HepG2 (cell line): ENCODE measurements around the gene POFUT1. TPM values are rescaled to one million over a fixed set of nuclear protein-coding genes. Genes with fewer than 3 reads are reported as not detected.

Experiments
- ATAC-seq: fragments of 200-7000 bp; cut with Tn5 transposase; 3 replicates; pipeline ENCODE4 v1.9.1; 2020; ENCODE audit warnings: mild to moderate bottlenecking, moderate library complexity
- BruUV-seq: library from RNA; stranded (reverse); fragments of 400-500 nt; replicated peaks from 2 replicates; lab custom pipeline; 2021; lab: Mats Ljungman, UMichigan
- CTCF ChIA-PET: fragments of 300-600 bp; formaldehyde crosslinking; extraction: SDS; loops from one replicate; lab custom pipeline; 2021; ENCODE audit warnings: low total read pairs, inconsistent platforms, low intra/inter-chr PET ratio; lab: Yijun Ruan, JAX
- POLR2A ChIA-PET: fragments of 350-600 bp; sonication (Branson Sonifier 250); formaldehyde crosslinking; loops from one replicate; lab custom pipeline; 2020; ENCODE audit warnings: antibody characterized with exemption, inconsistent platforms; lab: Yijun Ruan, JAX
- DNase-seq: peaks from one replicate; pipeline ENCODE4 v3.0.0-alpha.2; 2015; ENCODE audit warnings: low spot score
- FAIRE-seq: peaks from 3 replicates; lab custom pipeline; 2011; peaks lifted over from hg19 to GRCh38; lab: Jason Lieb, UNC
- H2AFZ ChIP-seq: one replicate; pipeline ENCODE4 v1.6.1; 2011; ENCODE audit warnings: low read length, inconsistent platforms
- H3K27ac ChIP-seq: fragments of 300-600 bp; 3 replicates; pipeline ENCODE4 v1.8.0; 2011; ENCODE audit warnings: mixed run types, mild to moderate bottlenecking, mixed read lengths, low read length, inconsistent platforms; ENCODE audit not compliant: insufficient read depth; ENCODE audit errors: extremely low read length
- H3K27me3 ChIP-seq, 2 experiments: fragments of 200-600 bp in 1 of 2; 2 replicates in 1 of 2; 3 replicates in 1 of 2; pipeline versions ENCODE4 v1.6.0 to v1.8.0; 2011; ENCODE audit warnings: low read length in 2 of 2, mild to moderate bottlenecking in 2 of 2, moderate library complexity in 2 of 2, inconsistent platforms in 1 of 2; ENCODE audit not compliant: insufficient read depth in 2 of 2, control insufficient read depth in 1 of 2
- H3K36me3 ChIP-seq, 2 experiments: fragments of 200-600 bp in 1 of 2; replicated peaks in 1 of 2; 2 replicates in 1 of 2; 3 replicates in 1 of 2; pipeline versions ENCODE4 v1.5.1 to v1.8.0; 2011; ENCODE audit warnings: low read length in 2 of 2, inconsistent platforms in 1 of 2; ENCODE audit not compliant: insufficient read depth in 2 of 2, control insufficient read depth in 1 of 2
- H3K4me1 ChIP-seq: 2 replicates; pipeline ENCODE4 v1.5.1; 2012; ENCODE audit warnings: low read length, inconsistent platforms; ENCODE audit not compliant: insufficient read depth
- H3K4me2 ChIP-seq: 2 replicates; pipeline ENCODE4 v1.6.0; 2011; ENCODE audit warnings: low read depth, low read length, inconsistent platforms
- H3K4me3 ChIP-seq, 3 experiments: fragments of 200-600 bp in 1 of 3; sonication (generic), shearing (Covaris generic) in 1 of 3; replicated peaks in 1 of 3; 2 replicates each; pipeline ENCODE4 v1.5.1; 2011 to 2016; ENCODE audit warnings: low read length in 3 of 3, inconsistent platforms in 2 of 3, low read depth in 2 of 3, mild to moderate bottlenecking in 2 of 3, control low read depth in 1 of 3, mixed read lengths in 1 of 3; ENCODE audit not compliant: insufficient read depth in 1 of 3
- H3K79me2 ChIP-seq: one replicate; pipeline ENCODE4 v1.6.1; 2011; ENCODE audit warnings: low read length, inconsistent platforms; ENCODE audit not compliant: insufficient read depth
- H3K9ac ChIP-seq: 2 replicates; pipeline ENCODE4 v1.6.0; 2011; ENCODE audit warnings: mild to moderate bottlenecking, low read depth, low read length, inconsistent platforms; ENCODE audit not compliant: insufficient read depth
- H3K9me3 ChIP-seq: 2 replicates; pipeline ENCODE4 v1.5.1; 2012; ENCODE audit warnings: mild to moderate bottlenecking, low read length
- H4K20me1 ChIP-seq: 2 replicates; pipeline ENCODE4 v1.6.0; 2011; ENCODE audit warnings: inconsistent platforms, mild to moderate bottlenecking, low read length, moderate library complexity; ENCODE audit not compliant: insufficient read depth
- FOXM1 ChIP-seq: sonication (generic); formaldehyde crosslinking; IDR thresholded peaks from 2 replicates; pipeline ENCODE4 v1.5.0; 2020; ENCODE audit warnings: missing genetic modification reagents
- HMG20B ChIP-seq: conservative IDR thresholded peaks from 2 replicates; pipeline ENCODE4 v1.6.1; 2016; ENCODE audit warnings: missing genetic modification reagents, missing compliant biosample characterization
- PPARG ChIP-seq: conservative IDR thresholded peaks from 2 replicates; pipeline ENCODE4 v1.6.1; 2016; ENCODE audit warnings: missing biosample characterization, missing genetic modification reagents
- RFX1 ChIP-seq: fragments of 450-650 bp; IDR thresholded peaks from 2 replicates; pipeline ENCODE4 v1.6.1; 2017
- SNAPC2 ChIP-seq: sonication (generic); formaldehyde crosslinking; IDR thresholded peaks from 2 replicates; pipeline ENCODE4 v1.8.1; 2022; ENCODE audit warnings: mild to moderate bottlenecking, missing genetic modification reagents
- ZMYM3 ChIP-seq: sonication (generic); formaldehyde crosslinking; IDR thresholded peaks from 2 replicates; pipeline ENCODE4 v1.5.1; 2020; ENCODE audit warnings: mild to moderate bottlenecking, missing genetic modification reagents
- ZNF768 ChIP-seq: sonication (generic); formaldehyde crosslinking; IDR thresholded peaks from 2 replicates; pipeline ENCODE4 v1.4.0; 2020; ENCODE audit warnings: missing genetic modification reagents
- WGBS: methylation state at CpG from one replicate; pipeline ENCODE4 v1.1.6; 2017; ENCODE audit warnings: low lambda C conversion rate; 5-methylcytosine and 5-hydroxymethylcytosine counted together
- in situ Hi-C: cut with HindIII; loops from 2 replicates; pipeline ENCODE4 v1.10.0; 2017; ENCODE audit warnings: low pct_unique_long_range_greater_than_20kb; ENCODE audit not compliant: extremely low pct_ligation_motif_present
- intact Hi-C: fragments of 100-400 bp; cut with micrococcal nuclease; formaldehyde crosslinking; loops from one replicate; pipeline ENCODE4 v1.10.0; 2022; ENCODE audit not compliant: unreplicated experiment
- polyA plus RNA-seq, 8 experiments: library from polyadenylated mRNA; depleted of rRNA in 3 of 8; stranded (reverse) in 7 of 8; unstranded in 1 of 8; fragments of >200 nt; fragmentation: Illumina TruSeq in 4 of 8; extraction: Trizol in 4 of 8; gene quantifications; 2 replicates each; pipeline versions ENCODE4 v1.2.1 to v1.2.3, GENCODE V29; 2011 to 2016; ENCODE audit warnings: low read depth in 4 of 8, missing spikeins in 1 of 8, mixed read lengths in 1 of 8; ENCODE audit not compliant: insufficient read depth in 1 of 8
- total RNA-seq, 5 experiments: library from RNA; depleted of rRNA; stranded (reverse); fragments of >200 nt; fragmentation: Illumina TruSeq; extraction: Trizol; gene quantifications; 2 replicates each; pipeline ENCODE4 v1.2.3, GENCODE V29; 2016; ENCODE audit warnings: low read depth in 1 of 5
- TF ChIP-seq, protein P1 (sequence below): sonication (generic); formaldehyde crosslinking; IDR thresholded peaks from 2 replicates; pipeline ENCODE4 v1.4.0; 2020; ENCODE audit warnings: missing genetic modification reagents

The POFUT1 gene
- total and polyA plus RNA-seq, 2 of the 13 experiments (the other 11 are each of a cell fraction or from before 2014, with no cell fraction given) = 35.5 to 58.3 TPM

DNA sequence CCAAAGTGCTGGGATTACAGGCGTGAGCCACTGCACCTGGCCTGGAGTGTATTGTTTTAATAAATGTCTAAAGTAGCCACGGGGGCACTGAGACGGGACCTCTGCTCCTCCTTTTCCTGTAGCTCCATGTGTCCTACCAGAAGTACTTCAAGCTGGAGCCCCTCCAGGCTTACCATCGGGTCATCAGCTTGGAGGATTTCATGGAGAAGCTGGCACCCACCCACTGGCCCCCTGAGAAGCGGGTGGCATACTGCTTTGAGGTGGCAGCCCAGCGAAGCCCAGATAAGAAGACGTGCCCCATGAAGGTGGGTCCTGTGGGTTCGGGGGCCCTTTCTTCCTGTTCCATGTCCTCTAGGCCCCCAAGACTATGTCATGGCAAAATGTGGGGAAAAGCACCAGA is 7.5 kb downstream of the POFUT1 start (continued):
- TF ChIP-seq HMG20B (CRISPR knock-in tag) (no peak), FOXM1 (CRISPR knock-in tag) (no peak)

DNA sequence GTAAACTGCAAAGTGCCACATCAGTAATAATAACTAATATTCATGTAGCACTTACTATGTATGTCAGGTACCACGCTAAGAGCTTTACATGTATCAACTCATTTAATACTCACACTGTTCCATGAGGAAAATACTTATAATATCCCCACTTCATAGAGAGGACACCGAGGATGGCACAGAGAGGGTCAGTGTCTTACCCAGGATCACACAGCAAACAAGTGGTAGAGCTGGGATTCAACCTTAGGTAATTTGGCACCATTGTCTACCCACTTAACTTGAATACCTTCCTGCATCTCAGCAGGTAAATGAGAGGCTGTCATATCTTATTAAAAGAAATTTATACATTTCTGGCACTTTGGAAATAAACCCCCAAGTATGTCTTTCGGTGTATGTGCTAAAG is 8.0 kb downstream of the POFUT1 start:
- 99% methylated on average over 3 of the region's 3 CpGs for WGBS
- no peaks in the 10 kb centered on the region for H3K27me3 ChIP-seq
- no peak for ATAC-seq
- intact Hi-C loops (no loop called here), in situ Hi-C loops (no loop called here)
- peak; percentile 69; the same call in 1 of the 2 replicates for TF ChIP-seq ZNF768 (CRISPR knock-in tag)
- no peak for TF ChIP-seq SNAPC2 (CRISPR knock-in tag)
- no peak for TF ChIP-seq PPARG (CRISPR knock-in tag)
- TF ChIP-seq, protein P1, sequence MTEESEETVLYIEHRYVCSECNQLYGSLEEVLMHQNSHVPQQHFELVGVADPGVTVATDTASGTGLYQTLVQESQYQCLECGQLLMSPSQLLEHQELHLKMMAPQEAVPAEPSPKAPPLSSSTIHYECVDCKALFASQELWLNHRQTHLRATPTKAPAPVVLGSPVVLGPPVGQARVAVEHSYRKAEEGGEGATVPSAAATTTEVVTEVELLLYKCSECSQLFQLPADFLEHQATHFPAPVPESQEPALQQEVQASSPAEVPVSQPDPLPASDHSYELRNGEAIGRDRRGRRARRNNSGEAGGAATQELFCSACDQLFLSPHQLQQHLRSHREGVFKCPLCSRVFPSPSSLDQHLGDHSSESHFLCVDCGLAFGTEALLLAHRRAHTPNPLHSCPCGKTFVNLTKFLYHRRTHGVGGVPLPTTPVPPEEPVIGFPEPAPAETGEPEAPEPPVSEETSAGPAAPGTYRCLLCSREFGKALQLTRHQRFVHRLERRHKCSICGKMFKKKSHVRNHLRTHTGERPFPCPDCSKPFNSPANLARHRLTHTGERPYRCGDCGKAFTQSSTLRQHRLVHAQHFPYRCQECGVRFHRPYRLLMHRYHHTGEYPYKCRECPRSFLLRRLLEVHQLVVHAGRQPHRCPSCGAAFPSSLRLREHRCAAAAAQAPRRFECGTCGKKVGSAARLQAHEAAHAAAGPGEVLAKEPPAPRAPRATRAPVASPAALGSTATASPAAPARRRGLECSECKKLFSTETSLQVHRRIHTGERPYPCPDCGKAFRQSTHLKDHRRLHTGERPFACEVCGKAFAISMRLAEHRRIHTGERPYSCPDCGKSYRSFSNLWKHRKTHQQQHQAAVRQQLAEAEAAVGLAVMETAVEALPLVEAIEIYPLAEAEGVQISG (CRISPR knock-in tag) = no peak
- peak; percentile 54; the same call in 1 of the 2 replicates for TF ChIP-seq ZMYM3 (CRISPR knock-in tag)
- TF ChIP-seq RFX1 = no peak
- peaks cover 43 to 74% of the 10 kb centered on the region in 2 experiments for H3K36me3 ChIP-seq
- no peak for FAIRE-seq
- POLR2A ChIA-PET = no interaction called here
- no peaks in the 10 kb centered on the region for H3K79me2 ChIP-seq
- H4K20me1 ChIP-seq = no peaks in the 10 kb centered on the region
- H3K4me2 ChIP-seq = no peak overlapping the region
- H3K4me1 ChIP-seq = peaks cover 20% of the 10 kb centered on the region
- H3K27ac ChIP-seq = no peak overlapping the region
- no peaks in the 10 kb centered on the region for H3K9me3 ChIP-seq
- no TSS peak for BruUV-seq
- CTCF ChIA-PET = no interaction called here
- DNase-seq = no peak
- no peak overlapping the region for H2AFZ ChIP-seq
- no peak overlapping the region for H3K4me3 ChIP-seq
- H3K9ac ChIP-seq = no peak overlapping the region
